Measurements from ENCODE around the gene CYB561D2. TPM values are rescaled to one million over a fixed set of nuclear protein-coding genes. Genes with fewer than 3 reads are reported as not detected.
A peak's percentile ranks its signal among the peaks of the same experiment; 100 is the strongest.

Gene CYB561D2
- total and polyA plus RNA-seq, 9 of the 15 experiments (the other 6 are each of a cell fraction or from before 2014, with no cell fraction given), result 4.2 to 16.6 (median 9.4) TPM

DNA sequence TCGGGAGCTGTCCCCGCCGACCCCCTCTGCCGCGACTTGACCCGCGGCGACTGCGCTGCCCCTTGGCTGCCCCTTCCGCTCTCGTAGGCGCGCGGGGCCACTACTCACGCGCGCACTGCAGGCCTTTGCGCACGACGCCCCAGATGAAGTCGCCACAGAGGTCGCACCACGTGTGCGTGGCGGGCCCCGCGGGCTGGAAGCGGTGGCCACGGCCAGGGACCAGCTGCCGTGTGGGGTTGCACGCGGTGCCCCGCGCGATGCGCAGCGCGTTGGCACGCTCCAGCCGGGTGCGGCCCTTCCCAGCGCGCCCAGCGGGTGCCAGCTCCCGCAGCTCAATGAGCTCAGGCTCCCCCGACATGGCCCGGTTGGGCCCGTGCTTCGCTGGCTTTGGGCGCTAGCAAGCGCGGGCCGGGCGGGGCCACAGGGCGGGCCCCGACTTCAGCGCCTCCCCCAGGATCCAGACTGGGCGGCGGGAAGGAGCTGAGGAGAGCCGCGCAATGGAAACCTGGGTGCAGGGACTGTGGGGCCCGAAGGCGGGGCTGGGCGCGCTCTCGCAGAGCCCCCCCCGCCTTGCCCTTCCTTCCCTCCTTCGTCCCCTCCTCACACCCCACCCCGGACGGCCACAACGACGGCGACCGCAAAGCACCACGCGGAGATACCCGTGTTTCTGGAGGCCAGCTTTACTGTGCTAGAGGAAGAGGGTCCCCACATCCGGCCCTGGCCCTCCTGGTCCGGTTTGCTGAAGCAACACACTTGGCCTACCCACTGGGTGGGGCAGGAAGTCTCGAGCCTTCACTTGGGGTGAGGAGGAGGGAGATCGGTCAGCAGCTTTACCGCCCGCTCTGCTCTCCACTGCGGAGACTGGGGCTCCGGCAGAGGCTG is 10.0 kb upstream of the CYB561D2 start, which contains the start of gene RASSF1 (continued):
- TF ChIP-seq ZNF282 (CRISPR knock-in tag; IDR thresholded peaks at IDR 0.05) (0 out of 2 replicates have a peak, but pooled peaks have one; percentile 59), PYGO2 (tag; IDR thresholded peaks at IDR 0.05) (no peak), ZNF76 (CRISPR knock-in tag; IDR thresholded peaks at IDR 0.05; ENCODE audit: borderline replicate concordance) (no peak), RBBP5 (IDR thresholded peaks at IDR 0.05; ENCODE audit: borderline replicate concordance, insufficient read depth, low read length, poor library complexity, severe bottlenecking) (no peak)
- TF ChIP-seq, protein P1, sequence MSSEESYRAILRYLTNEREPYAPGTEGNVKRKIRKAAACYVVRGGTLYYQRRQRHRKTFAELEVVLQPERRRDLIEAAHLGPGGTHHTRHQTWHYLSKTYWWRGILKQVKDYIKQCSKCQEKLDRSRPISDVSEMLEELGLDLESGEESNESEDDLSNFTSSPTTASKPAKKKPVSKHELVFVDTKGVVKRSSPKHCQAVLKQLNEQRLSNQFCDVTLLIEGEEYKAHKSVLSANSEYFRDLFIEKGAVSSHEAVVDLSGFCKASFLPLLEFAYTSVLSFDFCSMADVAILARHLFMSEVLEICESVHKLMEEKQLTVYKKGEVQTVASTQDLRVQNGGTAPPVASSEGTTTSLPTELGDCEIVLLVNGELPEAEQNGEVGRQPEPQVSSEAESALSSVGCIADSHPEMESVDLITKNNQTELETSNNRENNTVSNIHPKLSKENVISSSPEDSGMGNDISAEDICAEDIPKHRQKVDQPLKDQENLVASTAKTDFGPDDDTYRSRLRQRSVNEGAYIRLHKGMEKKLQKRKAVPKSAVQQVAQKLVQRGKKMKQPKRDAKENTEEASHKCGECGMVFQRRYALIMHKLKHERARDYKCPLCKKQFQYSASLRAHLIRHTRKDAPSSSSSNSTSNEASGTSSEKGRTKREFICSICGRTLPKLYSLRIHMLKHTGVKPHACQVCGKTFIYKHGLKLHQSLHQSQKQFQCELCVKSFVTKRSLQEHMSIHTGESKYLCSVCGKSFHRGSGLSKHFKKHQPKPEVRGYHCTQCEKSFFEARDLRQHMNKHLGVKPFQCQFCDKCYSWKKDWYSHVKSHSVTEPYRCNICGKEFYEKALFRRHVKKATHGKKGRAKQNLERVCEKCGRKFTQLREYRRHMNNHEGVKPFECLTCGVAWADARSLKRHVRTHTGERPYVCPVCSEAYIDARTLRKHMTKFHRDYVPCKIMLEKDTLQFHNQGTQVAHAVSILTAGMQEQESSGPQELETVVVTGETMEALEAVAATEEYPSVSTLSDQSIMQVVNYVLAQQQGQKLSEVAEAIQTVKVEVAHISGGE (CRISPR knock-in tag; IDR thresholded peaks at IDR 0.05), result 0 out of 6 replicates have a peak, but pooled peaks of 2 of the 3 experiments have one; percentile 43 to 50
- TF ChIP-seq, protein P2, sequence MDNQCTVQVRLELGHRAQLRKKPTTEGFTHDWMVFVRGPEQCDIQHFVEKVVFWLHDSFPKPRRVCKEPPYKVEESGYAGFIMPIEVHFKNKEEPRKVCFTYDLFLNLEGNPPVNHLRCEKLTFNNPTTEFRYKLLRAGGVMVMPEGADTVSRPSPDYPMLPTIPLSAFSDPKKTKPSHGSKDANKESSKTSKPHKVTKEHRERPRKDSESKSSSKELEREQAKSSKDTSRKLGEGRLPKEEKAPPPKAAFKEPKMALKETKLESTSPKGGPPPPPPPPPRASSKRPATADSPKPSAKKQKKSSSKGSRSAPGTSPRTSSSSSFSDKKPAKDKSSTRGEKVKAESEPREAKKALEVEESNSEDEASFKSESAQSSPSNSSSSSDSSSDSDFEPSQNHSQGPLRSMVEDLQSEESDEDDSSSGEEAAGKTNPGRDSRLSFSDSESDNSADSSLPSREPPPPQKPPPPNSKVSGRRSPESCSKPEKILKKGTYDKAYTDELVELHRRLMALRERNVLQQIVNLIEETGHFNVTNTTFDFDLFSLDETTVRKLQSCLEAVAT (IDR thresholded peaks at IDR 0.05), result peak in 1 of 2 experiments; percentile 88; a peak in 2 of 4 replicates
- TF ChIP-seq, protein P3, sequence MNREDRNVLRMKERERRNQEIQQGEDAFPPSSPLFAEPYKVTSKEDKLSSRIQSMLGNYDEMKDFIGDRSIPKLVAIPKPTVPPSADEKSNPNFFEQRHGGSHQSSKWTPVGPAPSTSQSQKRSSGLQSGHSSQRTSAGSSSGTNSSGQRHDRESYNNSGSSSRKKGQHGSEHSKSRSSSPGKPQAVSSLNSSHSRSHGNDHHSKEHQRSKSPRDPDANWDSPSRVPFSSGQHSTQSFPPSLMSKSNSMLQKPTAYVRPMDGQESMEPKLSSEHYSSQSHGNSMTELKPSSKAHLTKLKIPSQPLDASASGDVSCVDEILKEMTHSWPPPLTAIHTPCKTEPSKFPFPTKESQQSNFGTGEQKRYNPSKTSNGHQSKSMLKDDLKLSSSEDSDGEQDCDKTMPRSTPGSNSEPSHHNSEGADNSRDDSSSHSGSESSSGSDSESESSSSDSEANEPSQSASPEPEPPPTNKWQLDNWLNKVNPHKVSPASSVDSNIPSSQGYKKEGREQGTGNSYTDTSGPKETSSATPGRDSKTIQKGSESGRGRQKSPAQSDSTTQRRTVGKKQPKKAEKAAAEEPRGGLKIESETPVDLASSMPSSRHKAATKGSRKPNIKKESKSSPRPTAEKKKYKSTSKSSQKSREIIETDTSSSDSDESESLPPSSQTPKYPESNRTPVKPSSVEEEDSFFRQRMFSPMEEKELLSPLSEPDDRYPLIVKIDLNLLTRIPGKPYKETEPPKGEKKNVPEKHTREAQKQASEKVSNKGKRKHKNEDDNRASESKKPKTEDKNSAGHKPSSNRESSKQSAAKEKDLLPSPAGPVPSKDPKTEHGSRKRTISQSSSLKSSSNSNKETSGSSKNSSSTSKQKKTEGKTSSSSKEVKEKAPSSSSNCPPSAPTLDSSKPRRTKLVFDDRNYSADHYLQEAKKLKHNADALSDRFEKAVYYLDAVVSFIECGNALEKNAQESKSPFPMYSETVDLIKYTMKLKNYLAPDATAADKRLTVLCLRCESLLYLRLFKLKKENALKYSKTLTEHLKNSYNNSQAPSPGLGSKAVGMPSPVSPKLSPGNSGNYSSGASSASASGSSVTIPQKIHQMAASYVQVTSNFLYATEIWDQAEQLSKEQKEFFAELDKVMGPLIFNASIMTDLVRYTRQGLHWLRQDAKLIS (CRISPR knock-in tag; IDR thresholded peaks at IDR 0.05), result 0 out of 2 replicates have a peak, but pooled peaks have one; percentile 56
- TF ChIP-seq, protein P4, sequence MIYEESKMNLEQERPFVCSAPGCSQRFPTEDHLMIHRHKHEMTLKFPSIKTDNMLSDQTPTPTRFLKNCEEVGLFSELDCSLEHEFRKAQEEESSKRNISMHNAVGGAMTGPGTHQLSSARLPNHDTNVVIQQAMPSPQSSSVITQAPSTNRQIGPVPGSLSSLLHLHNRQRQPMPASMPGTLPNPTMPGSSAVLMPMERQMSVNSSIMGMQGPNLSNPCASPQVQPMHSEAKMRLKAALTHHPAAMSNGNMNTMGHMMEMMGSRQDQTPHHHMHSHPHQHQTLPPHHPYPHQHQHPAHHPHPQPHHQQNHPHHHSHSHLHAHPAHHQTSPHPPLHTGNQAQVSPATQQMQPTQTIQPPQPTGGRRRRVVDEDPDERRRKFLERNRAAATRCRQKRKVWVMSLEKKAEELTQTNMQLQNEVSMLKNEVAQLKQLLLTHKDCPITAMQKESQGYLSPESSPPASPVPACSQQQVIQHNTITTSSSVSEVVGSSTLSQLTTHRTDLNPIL (CRISPR knock-in tag; IDR thresholded peaks at IDR 0.05), result no peak
- TF ChIP-seq, protein P5, sequence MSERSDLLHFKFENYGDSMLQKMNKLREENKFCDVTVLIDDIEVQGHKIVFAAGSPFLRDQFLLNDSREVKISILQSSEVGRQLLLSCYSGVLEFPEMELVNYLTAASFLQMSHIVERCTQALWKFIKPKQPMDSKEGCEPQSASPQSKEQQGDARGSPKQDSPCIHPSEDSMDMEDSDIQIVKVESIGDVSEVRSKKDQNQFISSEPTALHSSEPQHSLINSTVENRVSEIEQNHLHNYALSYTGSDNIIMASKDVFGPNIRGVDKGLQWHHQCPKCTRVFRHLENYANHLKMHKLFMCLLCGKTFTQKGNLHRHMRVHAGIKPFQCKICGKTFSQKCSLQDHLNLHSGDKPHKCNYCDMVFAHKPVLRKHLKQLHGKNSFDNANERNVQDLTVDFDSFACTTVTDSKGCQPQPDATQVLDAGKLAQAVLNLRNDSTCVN (CRISPR knock-in tag; IDR thresholded peaks at IDR 0.05), result no peak
